ENCODE results near the gene INPP4A.
A peak's percentile ranks its signal among the peaks of the same experiment; 100 is the strongest.
"Not testable (repeated sequence)": the region's sequence is repeated elsewhere in the genome, so short reads cannot be mapped to it uniquely, and the experiment has no call there.

The INPP4A gene

GRCh38 chr2:98426771-98427170, 17.9 kb upstream of the INPP4A start:
- no peak for TF ChIP-seq CTCF (IDR thresholded peaks at IDR 0.05; ENCODE audit: extremely low read depth, missing control alignments)
- DNase-seq (ENCODE audit: low spot score) = no peak

GRCh38 chr2:98432145-98432544, 12.5 kb upstream of the INPP4A start:
- no peak for TF ChIP-seq CTCF (IDR thresholded peaks at IDR 0.05; ENCODE audit: extremely low read depth, missing control alignments)
- DNase-seq (ENCODE audit: low spot score) = no peak

GRCh38 chr2:98433363-98433964, 11.2 kb upstream of the INPP4A start:
- no peak for TF ChIP-seq CTCF (IDR thresholded peaks at IDR 0.05; ENCODE audit: extremely low read depth, missing control alignments)
- DNase-seq (ENCODE audit: low spot score) = no peak

- no peak for TF ChIP-seq CTCF (IDR thresholded peaks at IDR 0.05; ENCODE audit: extremely low read depth, missing control alignments)
- DNase-seq (ENCODE audit: low spot score) = no peak
Observed at GRCh38 chr2:98434492-98434891, 10.2 kb upstream of the INPP4A start.

- DNase-seq (ENCODE audit: low spot score) = not testable (repeated sequence)
Observed at GRCh38 chr2:98435670-98436069, 9.0 kb upstream of the INPP4A start.

- no peak for DNase-seq (ENCODE audit: low spot score)
- no peak for TF ChIP-seq CTCF (IDR thresholded peaks at IDR 0.05; ENCODE audit: extremely low read depth, missing control alignments)
Observed at GRCh38 chr2:98436734-98437133, 7.9 kb upstream of the INPP4A start.

GRCh38 chr2:98438190-98439133, 6.2 kb upstream of the INPP4A start:
- peak; percentile 65 for DNase-seq (ENCODE audit: low spot score)
- TF ChIP-seq CTCF (IDR thresholded peaks at IDR 0.05; ENCODE audit: extremely low read depth, missing control alignments) = no peak
